Activated naive CD8-positive, alpha-beta T cell treated with anti-CD3 and anti-CD28 coated beads, Interleukin-2, amount 10 ng/mL, durations not matched to agents 7 days and 5 days (primary cell): Measurements from ENCODE around the gene ITGA11. TPM values are rescaled to one million over a fixed set of nuclear protein-coding genes. Genes with fewer than 3 reads are reported as not detected.

ENCODE experiments used
- ATAC-seq: fragments of 150-1000 bp; cut with Tn5 transposase; one replicate; pipeline ENCODE4 v1.10.0; 2021; ENCODE audit warnings: low read depth, moderate library complexity
- POLR2A ChIA-PET: fragments of 350-600 bp; sonication (Branson Sonifier 250); formaldehyde crosslinking; loops from one replicate; lab custom pipeline; 2021; ENCODE audit warnings: antibody characterized with exemption; lab: Charles Lee
- DNase-seq: peaks from one replicate; pipeline ENCODE4 v3.0.0; 2021
- H3K27ac Mint-ChIP-seq: one replicate; pipeline ENCODE4 v1.8.0; 2022; ENCODE audit warnings: mild to moderate bottlenecking, mixed read lengths
- H3K27me3 Mint-ChIP-seq: one replicate; pipeline ENCODE4 v1.8.0; 2022; ENCODE audit warnings: mild to moderate bottlenecking, moderate library complexity, mixed read lengths
- H3K36me3 Mint-ChIP-seq: one replicate; pipeline ENCODE4 v1.8.0; 2021; ENCODE audit warnings: mild to moderate bottlenecking, mixed read lengths
- H3K4me1 Mint-ChIP-seq: one replicate; pipeline ENCODE4 v1.8.0; 2021; ENCODE audit warnings: mixed read lengths
- H3K4me3 Mint-ChIP-seq: one replicate; pipeline ENCODE4 v1.8.0; 2022; ENCODE audit warnings: mild to moderate bottlenecking, moderate library complexity, mixed read lengths
- H3K9me3 Mint-ChIP-seq: one replicate; pipeline ENCODE4 v1.8.0; 2021; ENCODE audit warnings: mixed read lengths
- total RNA-seq, 2 experiments: library from RNA; stranded (reverse); gene quantifications; one replicate each; pipeline ENCODE4 v1.2.3, GENCODE V29; 2021

The ITGA11 gene
- total RNA-seq, 2 experiments from 2014 or later = 0.57 to 0.61 TPM

DNA sequence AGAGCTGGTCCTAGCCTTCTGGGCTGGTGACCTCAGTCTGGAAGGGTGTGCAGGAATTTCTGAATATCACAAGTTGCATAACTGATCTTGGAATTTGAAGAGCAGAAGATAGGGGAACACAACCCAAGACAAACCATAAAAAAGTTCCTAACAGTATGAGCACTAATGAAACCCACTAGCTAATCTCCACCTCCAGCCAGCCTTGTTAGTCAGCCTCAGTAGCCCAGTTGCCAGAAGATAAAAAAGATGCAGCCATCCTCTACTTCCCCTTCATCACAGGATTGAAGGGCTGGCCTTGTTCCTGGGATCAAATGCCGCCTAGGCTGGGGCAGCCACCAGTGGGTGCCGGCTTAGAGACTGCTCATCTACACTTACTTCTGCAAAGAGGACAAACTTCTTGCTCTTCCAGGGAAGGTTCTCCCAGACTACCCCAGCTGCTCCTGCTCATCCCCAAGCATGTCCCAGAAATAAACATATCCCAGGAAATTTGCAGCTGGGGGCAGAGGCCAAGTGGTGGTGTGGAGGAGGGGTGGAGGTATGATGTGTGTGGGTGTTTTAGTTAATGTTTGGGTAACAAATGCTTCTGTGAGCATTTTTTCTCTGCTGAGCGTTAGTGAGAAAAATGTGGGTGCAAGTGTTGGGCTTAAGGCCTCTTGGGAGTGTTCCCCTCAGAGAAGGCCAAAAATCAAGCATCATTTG, 9.2 kb upstream of the ITGA11 start:
- Mint-ChIP-seq H3K27ac (no peak overlapping the region), H3K4me3 (no peak overlapping the region), H3K9me3 (no peaks in the 10 kb centered on the region), H3K36me3 (no peaks in the 10 kb centered on the region), H3K27me3 (peaks cover 74% of the 10 kb centered on the region), H3K4me1 (no peaks in the 10 kb centered on the region)
- POLR2A ChIA-PET = no interaction called here
- ATAC-seq = no peak
- DNase-seq = no peak

DNA sequence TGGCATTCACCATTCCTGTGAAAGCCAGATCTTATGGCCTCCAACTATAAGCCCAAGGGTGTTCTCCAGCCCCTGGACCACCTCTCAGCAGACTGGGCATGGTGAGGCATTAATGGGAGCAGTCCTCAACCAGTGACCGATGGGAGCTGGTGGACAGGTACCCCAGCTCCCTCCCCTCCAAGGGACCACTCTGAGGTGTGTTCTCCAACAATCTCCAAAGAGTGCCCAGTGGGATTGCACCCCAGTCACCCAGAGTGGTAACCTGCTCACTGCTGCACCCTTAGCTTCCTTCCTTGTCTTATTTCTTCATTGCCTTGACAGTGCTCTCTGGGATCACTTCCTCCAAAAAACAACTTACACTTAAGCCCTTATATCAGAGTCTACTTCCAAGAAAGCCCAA, 8.2 kb upstream of the ITGA11 start:
- ATAC-seq (no peak), DNase-seq (no peak)
- peaks cover 73% of the 10 kb centered on the region for H3K27me3 Mint-ChIP-seq
- POLR2A ChIA-PET = no interaction called here
- no peaks in the 10 kb centered on the region for H3K4me1 Mint-ChIP-seq
- H3K4me3 Mint-ChIP-seq = no peak overlapping the region
- no peaks in the 10 kb centered on the region for H3K9me3 Mint-ChIP-seq
- H3K27ac Mint-ChIP-seq = no peak overlapping the region
- H3K36me3 Mint-ChIP-seq = no peaks in the 10 kb centered on the region

DNA sequence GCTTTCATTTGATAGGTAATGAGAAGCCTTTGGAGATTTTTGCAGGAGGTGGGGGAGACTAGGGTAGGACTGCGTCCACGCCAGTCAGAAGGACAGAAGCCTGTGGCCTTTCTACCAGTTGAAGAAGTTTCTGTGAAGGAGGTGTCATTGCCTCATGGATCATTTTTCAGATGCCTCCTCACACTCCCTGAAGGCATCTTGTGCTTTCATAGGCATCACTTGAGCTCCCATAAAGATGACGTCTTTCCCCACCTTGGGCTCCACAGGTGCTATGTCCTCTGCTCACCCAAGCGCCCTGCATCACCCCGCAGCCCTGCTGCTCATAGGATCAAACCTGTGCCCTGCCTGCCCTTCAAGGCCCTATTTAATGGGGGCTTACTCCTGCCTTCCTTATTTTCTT, 7.5 kb upstream of the ITGA11 start:
- H3K27ac Mint-ChIP-seq = no peak overlapping the region
- DNase-seq = no peak
- no peaks in the 10 kb centered on the region for H3K9me3 Mint-ChIP-seq
- POLR2A ChIA-PET = no interaction called here
- no peaks in the 10 kb centered on the region for H3K36me3 Mint-ChIP-seq
- no peak overlapping the region for H3K4me3 Mint-ChIP-seq
- ATAC-seq = no peak
- H3K4me1 Mint-ChIP-seq = no peaks in the 10 kb centered on the region
- H3K27me3 Mint-ChIP-seq = peaks cover 73% of the 10 kb centered on the region

DNA sequence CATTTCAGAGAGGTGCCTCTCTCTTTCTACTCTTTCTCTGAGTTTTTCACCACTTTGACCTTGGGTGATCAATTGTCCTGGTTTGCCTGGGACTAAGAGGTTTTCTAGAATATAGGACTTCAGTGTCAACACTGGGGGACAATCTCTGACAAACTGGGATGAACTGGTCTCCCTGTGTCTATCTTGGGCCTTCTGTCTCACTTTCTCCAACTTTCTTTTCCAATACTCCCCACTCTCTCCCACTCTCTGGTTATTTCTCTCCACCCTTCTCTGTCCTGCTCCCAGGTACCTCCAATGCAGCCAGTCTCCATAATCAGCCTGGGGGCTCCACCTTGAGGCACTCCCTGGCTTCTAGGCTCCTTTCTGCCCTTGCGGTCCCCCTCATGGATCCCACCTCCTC, 4.7 kb upstream of the ITGA11 start:
- POLR2A ChIA-PET = interaction anchor here (0.7 kb wide), 1 partner anchor 29 kb away, joined by 3 read pairs; no protein-coding TSS in a partner anchor
- H3K4me3 Mint-ChIP-seq = no peak overlapping the region
- no peaks in the 10 kb centered on the region for H3K9me3 Mint-ChIP-seq
- ATAC-seq (no peak), DNase-seq (no peak)
- no peaks in the 10 kb centered on the region for H3K36me3 Mint-ChIP-seq
- H3K4me1 Mint-ChIP-seq = peaks cover 3% of the 10 kb centered on the region
- peaks cover 76% of the 10 kb centered on the region for H3K27me3 Mint-ChIP-seq
- H3K27ac Mint-ChIP-seq = no peak overlapping the region

DNA sequence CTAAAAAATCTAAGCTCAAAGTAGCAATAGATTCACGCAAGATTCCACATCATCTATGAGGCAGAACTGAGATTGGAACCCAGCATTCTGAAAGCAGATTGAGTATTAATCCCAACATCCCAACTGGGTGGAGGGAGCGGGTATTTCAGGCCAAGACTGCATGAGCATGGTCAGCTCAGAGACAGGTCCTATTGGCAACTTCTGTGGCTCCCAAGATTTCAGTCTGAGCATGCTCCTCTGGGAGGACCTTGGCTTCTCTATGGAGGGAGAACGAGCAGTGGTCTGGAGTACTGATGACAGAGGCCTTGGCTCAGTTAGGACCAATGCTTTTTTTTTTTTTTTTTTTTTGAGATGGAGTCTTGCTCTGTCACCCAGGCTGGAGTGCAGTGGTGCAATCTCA, 4.0 kb upstream of the ITGA11 start:
- Mint-ChIP-seq H3K27me3 (peaks cover 77% of the 10 kb centered on the region), H3K36me3 (no peaks in the 10 kb centered on the region), H3K27ac (no peak overlapping the region), H3K9me3 (no peaks in the 10 kb centered on the region), H3K4me1 (peaks cover 3% of the 10 kb centered on the region), H3K4me3 (no peak overlapping the region)
- ATAC-seq (no peak), DNase-seq (no peak)
- POLR2A ChIA-PET = no interaction called here

DNA sequence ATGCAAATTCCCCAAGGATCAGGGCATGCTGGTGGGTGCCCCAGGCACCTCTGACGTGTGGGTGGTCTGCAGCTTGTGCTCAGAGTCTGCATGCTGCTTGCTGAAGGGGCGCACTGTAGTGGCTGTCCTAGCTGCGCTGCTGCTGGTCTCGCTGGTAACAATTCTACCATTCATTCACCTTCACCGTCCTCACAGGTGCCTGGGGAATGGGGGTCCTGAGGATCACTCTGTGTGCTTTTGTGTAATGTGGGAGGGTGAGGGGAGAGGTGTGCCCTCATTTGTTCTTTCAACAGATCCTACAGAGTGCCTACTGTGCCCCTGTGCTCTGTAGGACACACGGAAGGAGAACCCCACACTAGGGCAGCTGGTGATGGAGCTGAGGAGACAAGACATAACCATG, 2.1 kb upstream of the ITGA11 start:
- Mint-ChIP-seq H3K9me3 (no peaks in the 10 kb centered on the region), H3K27ac (no peak overlapping the region), H3K4me3 (no peak overlapping the region), H3K4me1 (peaks cover 3% of the 10 kb centered on the region), H3K36me3 (no peaks in the 10 kb centered on the region), H3K27me3 (peaks cover 83% of the 10 kb centered on the region)
- no peak for DNase-seq
- POLR2A ChIA-PET = no interaction called here
- no peak for ATAC-seq

DNA sequence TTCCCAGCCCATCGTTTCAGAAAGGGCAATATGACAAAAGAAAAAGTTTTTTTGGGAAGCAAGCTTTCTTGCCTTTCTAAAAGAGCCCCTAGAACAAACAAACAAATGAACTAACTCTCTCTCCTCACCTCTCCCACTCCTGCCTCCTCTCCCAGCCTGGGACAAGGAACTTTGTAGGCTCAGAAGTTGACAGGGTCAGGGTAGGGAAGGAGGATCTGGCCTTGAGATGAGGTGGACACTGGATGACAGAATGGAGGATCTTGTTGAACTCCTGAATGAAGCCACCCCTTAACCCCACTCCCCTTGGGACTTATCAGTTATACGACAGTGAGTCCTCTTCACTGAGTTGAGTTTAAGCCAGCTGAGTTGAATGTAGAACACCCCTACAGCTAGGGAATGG, 1.6 kb upstream of the ITGA11 start:
- H3K27me3 Mint-ChIP-seq = peaks cover 85% of the 10 kb centered on the region
- peaks cover 3% of the 10 kb centered on the region for H3K4me1 Mint-ChIP-seq
- POLR2A ChIA-PET = no interaction called here
- no peaks in the 10 kb centered on the region for H3K36me3 Mint-ChIP-seq
- H3K4me3 Mint-ChIP-seq = no peak overlapping the region
- no peaks in the 10 kb centered on the region for H3K9me3 Mint-ChIP-seq
- ATAC-seq (no peak), DNase-seq (no peak)
- no peak overlapping the region for H3K27ac Mint-ChIP-seq

DNA sequence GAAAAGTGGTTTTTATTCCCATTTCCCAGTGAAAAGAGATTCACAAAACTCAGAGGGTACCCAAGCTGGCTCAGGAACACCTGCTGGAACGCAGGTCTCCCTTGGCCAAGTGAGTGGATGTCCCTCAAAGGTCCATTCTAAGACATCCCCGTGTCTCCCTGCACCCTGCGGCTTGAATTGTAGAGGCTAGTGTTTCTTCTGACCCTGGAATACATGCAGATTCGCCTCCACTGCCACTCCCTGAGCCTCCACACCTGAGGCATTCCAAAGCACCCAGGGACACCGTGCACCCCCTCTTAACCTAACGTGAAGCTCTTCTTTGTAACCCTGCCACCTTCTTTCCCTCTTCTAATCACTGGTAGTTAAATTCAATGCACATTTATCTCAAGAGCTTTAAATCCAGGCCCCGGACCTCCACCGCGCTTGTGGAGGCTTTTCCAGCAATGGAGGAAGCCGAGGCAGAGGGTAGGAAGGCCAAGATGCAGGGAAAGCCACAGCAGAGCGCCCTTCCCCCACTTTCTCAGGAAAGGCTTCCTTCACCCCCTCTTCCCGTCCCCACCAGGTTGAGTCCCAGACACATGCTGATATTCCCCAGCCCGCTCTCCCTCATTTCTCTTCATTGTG, 590 bp upstream of the ITGA11 start:
- DNase-seq (no peak), ATAC-seq (no peak)
- no peak overlapping the region for H3K27ac Mint-ChIP-seq
- no peaks in the 10 kb centered on the region for H3K36me3 Mint-ChIP-seq
- peaks cover 83% of the 10 kb centered on the region for H3K27me3 Mint-ChIP-seq
- H3K9me3 Mint-ChIP-seq = no peaks in the 10 kb centered on the region
- peaks cover 3% of the 10 kb centered on the region for H3K4me1 Mint-ChIP-seq
- POLR2A ChIA-PET = no interaction called here
- H3K4me3 Mint-ChIP-seq = peak overlapping the region; percentile 14

DNA sequence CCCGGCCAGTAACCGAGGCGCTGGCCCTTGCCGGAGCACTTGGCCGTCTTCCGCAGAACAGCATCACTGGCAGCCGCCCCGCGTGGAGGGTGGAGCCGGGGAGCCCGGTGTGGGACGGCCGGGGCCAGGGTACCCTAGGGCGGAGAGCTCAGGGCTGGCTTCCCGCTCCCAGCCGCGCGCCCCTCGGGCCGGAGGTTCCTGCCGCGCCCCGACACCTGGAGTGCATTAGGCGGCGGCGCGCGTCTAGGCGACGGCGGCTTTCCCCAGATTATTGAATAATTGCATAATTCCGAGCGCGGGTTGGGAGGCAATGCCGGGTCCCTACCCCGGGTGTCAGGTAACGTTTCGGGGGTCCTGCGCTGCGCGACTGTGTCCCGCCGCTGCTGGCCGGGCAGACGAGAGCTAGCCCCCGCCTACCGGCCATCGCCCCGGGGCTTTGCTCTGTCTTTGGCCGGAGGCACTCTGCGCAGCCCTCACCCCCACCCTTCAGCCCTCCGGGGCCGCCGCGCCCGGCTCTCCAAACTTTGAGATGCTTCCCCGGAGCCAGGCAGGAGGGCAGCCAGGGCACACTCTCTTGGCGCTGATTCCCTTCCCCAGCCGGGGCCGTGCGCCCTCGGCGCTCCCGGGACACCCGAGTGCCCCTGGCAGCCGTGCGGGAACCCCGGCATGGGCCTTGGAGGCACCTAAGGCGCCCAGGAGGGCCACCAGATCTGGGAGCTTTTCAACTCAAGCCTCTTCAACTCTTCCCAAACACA, 749 bp downstream of the ITGA11 start:
- no peaks in the 10 kb centered on the region for H3K9me3 Mint-ChIP-seq
- H3K27me3 Mint-ChIP-seq = peaks cover 73% of the 10 kb centered on the region
- H3K36me3 Mint-ChIP-seq = no peaks in the 10 kb centered on the region
- H3K4me1 Mint-ChIP-seq = peaks cover 3% of the 10 kb centered on the region
- DNase-seq (no peak), ATAC-seq (no peak)
- POLR2A ChIA-PET = no interaction called here
- no peak overlapping the region for H3K27ac Mint-ChIP-seq
- peak overlapping the region; percentile 60 for H3K4me3 Mint-ChIP-seq

DNA sequence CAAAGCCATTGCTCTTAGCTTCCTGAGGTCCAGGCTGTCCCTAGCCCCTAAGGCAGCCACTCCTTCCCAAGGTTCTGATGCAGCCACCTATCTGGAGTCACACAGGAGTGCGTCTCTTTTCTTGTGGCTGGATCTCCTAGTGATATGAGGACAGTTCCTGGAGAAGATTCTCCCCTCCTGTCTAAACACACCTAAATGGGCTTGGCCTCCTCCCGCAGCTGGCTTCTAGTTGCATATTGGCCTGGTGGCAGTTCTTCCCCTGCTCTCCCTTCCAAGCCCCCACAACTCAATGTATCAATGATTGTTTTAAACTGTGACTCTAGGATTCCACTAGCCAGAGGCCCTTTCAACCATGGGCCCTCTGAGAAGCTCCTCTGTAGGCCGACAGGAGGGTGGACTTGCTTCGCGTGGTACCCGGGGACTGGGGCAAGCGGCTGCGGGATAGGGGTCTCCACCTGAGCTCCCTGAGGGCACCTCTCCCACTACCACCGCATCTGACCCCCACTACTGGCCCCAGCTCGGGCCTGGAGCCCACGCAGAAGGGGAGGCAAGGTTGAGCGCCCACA, 1.4 kb downstream of the ITGA11 start:
- no peaks in the 10 kb centered on the region for H3K36me3 Mint-ChIP-seq
- peaks cover 3% of the 10 kb centered on the region for H3K4me1 Mint-ChIP-seq
- POLR2A ChIA-PET = interaction anchor here (0.6 kb wide), 1 partner anchor 1519 kb away, joined by 3 read pairs; no protein-coding TSS in a partner anchor
- H3K9me3 Mint-ChIP-seq = no peaks in the 10 kb centered on the region
- peaks cover 67% of the 10 kb centered on the region for H3K27me3 Mint-ChIP-seq
- H3K27ac Mint-ChIP-seq = no peak overlapping the region
- ATAC-seq (no peak), DNase-seq (no peak)
- H3K4me3 Mint-ChIP-seq = no peak overlapping the region

DNA sequence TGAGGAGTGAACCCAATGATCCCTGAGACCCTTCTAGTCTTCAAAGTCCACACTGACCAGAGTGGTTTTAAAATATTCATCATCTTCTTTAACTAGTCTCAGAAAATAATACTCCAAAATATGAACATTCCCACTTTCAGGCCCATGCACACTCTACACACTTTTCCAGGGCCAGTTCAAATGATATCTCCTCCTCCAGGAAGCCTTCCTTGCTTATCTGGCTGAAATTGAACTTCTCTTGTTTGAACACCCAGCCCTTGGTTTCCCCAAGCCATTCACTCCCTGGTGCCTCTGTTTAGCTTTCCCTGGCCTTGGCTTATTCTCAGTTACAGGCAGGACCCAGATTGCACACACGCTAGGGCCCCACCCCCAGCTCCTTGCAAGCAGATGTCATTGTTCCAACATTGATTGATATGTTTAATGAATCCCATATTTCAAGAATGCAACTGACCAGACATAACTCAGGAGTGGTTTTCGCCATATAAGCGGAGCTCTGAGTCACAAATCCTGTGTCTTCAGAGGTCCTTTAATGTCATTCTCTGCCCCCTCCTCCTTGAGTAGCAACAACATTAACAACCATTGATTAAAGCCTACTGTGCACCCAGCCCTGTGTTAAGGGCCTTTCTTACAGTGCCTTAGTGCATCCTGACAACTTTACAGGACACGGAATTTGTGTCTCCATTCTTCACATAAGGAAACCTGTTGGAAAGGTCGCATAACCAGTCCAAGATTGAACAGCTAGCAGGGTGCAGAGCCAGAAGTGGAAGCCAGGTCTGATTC, 2.1 kb downstream of the ITGA11 start:
- no peaks in the 10 kb centered on the region for H3K36me3 Mint-ChIP-seq
- H3K9me3 Mint-ChIP-seq = no peaks in the 10 kb centered on the region
- POLR2A ChIA-PET = interaction anchor here (0.6 kb wide), 1 partner anchor 1518 kb away, joined by 3 read pairs; no protein-coding TSS in a partner anchor
- peaks cover 62% of the 10 kb centered on the region for H3K27me3 Mint-ChIP-seq
- DNase-seq (no peak), ATAC-seq (no peak)
- no peak overlapping the region for H3K27ac Mint-ChIP-seq
- H3K4me3 Mint-ChIP-seq = no peak overlapping the region
- H3K4me1 Mint-ChIP-seq = peaks cover 3% of the 10 kb centered on the region

DNA sequence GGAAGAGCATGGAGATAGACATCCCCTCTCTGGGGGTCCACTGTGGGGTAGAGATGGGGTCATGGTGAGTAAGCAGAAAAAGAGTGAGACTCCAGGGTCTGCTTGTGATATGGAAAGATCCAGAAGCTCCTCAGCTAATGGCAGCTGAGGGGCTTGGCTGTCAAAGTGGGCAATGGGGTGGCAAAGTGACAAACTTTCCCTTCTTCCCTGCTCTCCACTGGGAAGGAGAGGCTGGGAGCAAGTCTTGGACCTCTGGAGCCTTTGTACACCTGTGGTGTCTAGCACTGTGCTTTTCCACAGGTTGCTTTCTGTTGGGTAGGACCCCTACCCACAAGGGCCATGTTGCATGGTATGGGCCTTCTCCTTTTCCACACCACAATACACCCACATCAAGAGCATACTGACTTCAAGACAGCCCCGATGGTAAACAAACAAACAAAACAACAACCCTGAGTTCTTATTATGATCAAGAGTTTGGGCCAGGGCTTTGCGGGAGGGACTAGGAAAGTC, 3.5 kb downstream of the ITGA11 start:
- ATAC-seq (no peak), DNase-seq (no peak)
- H3K36me3 Mint-ChIP-seq = no peaks in the 10 kb centered on the region
- no peak overlapping the region for H3K4me3 Mint-ChIP-seq
- H3K9me3 Mint-ChIP-seq = no peaks in the 10 kb centered on the region
- H3K4me1 Mint-ChIP-seq = peaks cover 3% of the 10 kb centered on the region
- POLR2A ChIA-PET = no interaction called here
- no peak overlapping the region for H3K27ac Mint-ChIP-seq
- peaks cover 52% of the 10 kb centered on the region for H3K27me3 Mint-ChIP-seq

DNA sequence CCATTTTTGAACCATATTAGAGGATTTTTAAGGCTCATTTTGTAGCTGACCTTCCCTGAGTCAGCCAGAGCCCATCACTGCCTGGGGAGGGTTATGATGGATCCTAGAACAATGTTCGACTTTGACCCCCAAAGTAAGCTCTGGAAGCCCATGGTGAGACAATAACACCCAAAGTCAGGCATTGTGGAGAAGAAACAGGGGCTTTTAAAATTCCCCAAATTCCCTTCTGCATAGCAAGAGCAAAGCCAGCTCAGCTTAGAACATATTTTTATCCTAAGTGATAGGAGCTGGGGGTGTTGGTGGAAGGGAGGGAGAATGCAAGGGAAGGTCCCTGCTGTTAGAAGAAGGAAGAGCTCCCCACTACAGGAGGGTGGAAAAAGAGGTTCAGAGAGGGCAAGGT, 4.0 kb downstream of the ITGA11 start:
- DNase-seq (no peak), ATAC-seq (no peak)
- POLR2A ChIA-PET = no interaction called here
- Mint-ChIP-seq H3K27ac (no peak overlapping the region), H3K36me3 (no peaks in the 10 kb centered on the region), H3K27me3 (peaks cover 48% of the 10 kb centered on the region), H3K4me3 (no peak overlapping the region), H3K4me1 (peaks cover 3% of the 10 kb centered on the region), H3K9me3 (no peaks in the 10 kb centered on the region)
